Lower lobe of right lung (tissue), 2 donors: ENCODE results near the gene SLC5A10. TPM values are rescaled to one million over a fixed set of nuclear protein-coding genes. Genes with fewer than 3 reads are reported as not detected.

ENCODE experiments used
- ATAC-seq, 2 donors: fragments of 200-7000 bp; cut with Tn5 transposase; one replicate each; pipeline ENCODE4 v1.9.1; 2020 to 2022; ENCODE audit warnings: mild to moderate bottlenecking in 2 of 2, moderate library complexity in 2 of 2
- DNase-seq: peaks from one replicate; pipeline ENCODE4 v3.0.0-alpha.2; 2020
- H3K27ac ChIP-seq: fragments of 200-600 bp; one replicate; pipeline ENCODE4 v1.8.0; 2022
- H3K27me3 ChIP-seq: fragments of 200-600 bp; one replicate; pipeline ENCODE4 v1.8.0; 2022; ENCODE audit warnings: low read depth
- H3K36me3 ChIP-seq: fragments of 200-600 bp; one replicate; pipeline ENCODE4 v1.8.0; 2022; ENCODE audit warnings: mild to moderate bottlenecking
- H3K4me1 ChIP-seq: fragments of 200-600 bp; one replicate; pipeline ENCODE4 v1.8.0; 2022
- H3K4me3 ChIP-seq: fragments of 200-600 bp; one replicate; pipeline ENCODE4 v1.8.0; 2022; ENCODE audit warnings: mild to moderate bottlenecking
- H3K9me3 ChIP-seq: fragments of 200-600 bp; one replicate; pipeline ENCODE4 v1.8.0; 2022
- CTCF ChIP-seq: fragments of 200-600 bp; IDR thresholded peaks from one replicate; pipeline ENCODE4 v1.8.0; 2022; ENCODE audit warnings: antibody characterized with exemption, mild to moderate bottlenecking
- intact Hi-C: fragments of 100-400 bp; cut with DNase I; formaldehyde crosslinking; loops from one replicate; pipeline ENCODE4 v1.11.0; 2022
- total RNA-seq: library from RNA; stranded (reverse); fragmentation: NEBNext Ultra II Directional; extraction: Animal tissue kit (Norgen Biotek cat#: 25700); gene quantifications from one replicate; pipeline ENCODE4 v1.2.1, GENCODE V29; 2021
- donor health status: DM: no; HTN: yes; CAD: no; lungs with severe emphysema.

Gene SLC5A10
- total RNA-seq, 1 donor from 2014 or later = not detected

- H3K9me3 ChIP-seq = no peaks in the 10 kb centered on the region
- no peaks in the 10 kb centered on the region for H3K27me3 ChIP-seq
- H3K4me1 ChIP-seq = no peaks in the 10 kb centered on the region
- TF ChIP-seq CTCF = no peak
- no peak overlapping the region for H3K27ac ChIP-seq
- no peak overlapping the region for H3K4me3 ChIP-seq
- intact Hi-C loops = no loop called here
- ATAC-seq = no peak
- DNase-seq = no peak
- peaks cover 18% of the 10 kb centered on the region for H3K36me3 ChIP-seq
Observed at GRCh38 chr17:18977021-18977420, 25.1 kb downstream of the SLC5A10 start.

GRCh38 chr17:18977646-18978045, 25.7 kb downstream of the SLC5A10 start:
- DNase-seq (no peak), ATAC-seq (no peak)
- intact Hi-C loops = no loop called here
- TF ChIP-seq CTCF = no peak
- H3K4me1 ChIP-seq = no peaks in the 10 kb centered on the region
- H3K9me3 ChIP-seq = no peaks in the 10 kb centered on the region
- H3K4me3 ChIP-seq = no peak overlapping the region
- H3K27me3 ChIP-seq = no peaks in the 10 kb centered on the region
- H3K27ac ChIP-seq = no peak overlapping the region
- H3K36me3 ChIP-seq = peaks cover 18% of the 10 kb centered on the region

- no peak overlapping the region for H3K27ac ChIP-seq
- no peak for TF ChIP-seq CTCF
- no peaks in the 10 kb centered on the region for H3K27me3 ChIP-seq
- intact Hi-C loops = no loop called here
- ATAC-seq (no peak), DNase-seq (no peak)
- no peak overlapping the region for H3K4me3 ChIP-seq
- H3K36me3 ChIP-seq = peaks cover 18% of the 10 kb centered on the region
- no peaks in the 10 kb centered on the region for H3K4me1 ChIP-seq
- H3K9me3 ChIP-seq = no peaks in the 10 kb centered on the region
Observed at GRCh38 chr17:18978050-18978449, 26.1 kb downstream of the SLC5A10 start.

GRCh38 chr17:18978655-18979054, 26.7 kb downstream of the SLC5A10 start:
- ATAC-seq = no peak
- Histone ChIP-seq H3K36me3 (peaks cover 18% of the 10 kb centered on the region), H3K9me3 (no peaks in the 10 kb centered on the region), H3K4me3 (no peak overlapping the region), H3K27me3 (no peaks in the 10 kb centered on the region), H3K4me1 (no peaks in the 10 kb centered on the region), H3K27ac (no peak overlapping the region)
- no peak for DNase-seq
- TF ChIP-seq CTCF = no peak
- intact Hi-C loops = no loop called here

GRCh38 chr17:18980682-18981334, 28.8 kb downstream of the SLC5A10 start:
- H3K4me3 ChIP-seq = no peak overlapping the region
- H3K36me3 ChIP-seq = peaks cover 18% of the 10 kb centered on the region
- no peak for ATAC-seq
- TF ChIP-seq CTCF = no peak
- intact Hi-C loops = no loop called here
- H3K4me1 ChIP-seq = no peaks in the 10 kb centered on the region
- H3K9me3 ChIP-seq = no peaks in the 10 kb centered on the region
- H3K27ac ChIP-seq = no peak overlapping the region
- no peak for DNase-seq
- no peaks in the 10 kb centered on the region for H3K27me3 ChIP-seq

GRCh38 chr17:18981335-18981641, 29.3 kb downstream of the SLC5A10 start:
- intact Hi-C loops = no loop called here
- peaks cover 18% of the 10 kb centered on the region for H3K36me3 ChIP-seq
- ATAC-seq (no peak), DNase-seq (no peak)
- no peaks in the 10 kb centered on the region for H3K4me1 ChIP-seq
- no peak for TF ChIP-seq CTCF
- no peak overlapping the region for H3K27ac ChIP-seq
- no peaks in the 10 kb centered on the region for H3K9me3 ChIP-seq
- H3K4me3 ChIP-seq = no peak overlapping the region
- no peaks in the 10 kb centered on the region for H3K27me3 ChIP-seq
